Measurements from ENCODE around the gene SPATA17. TPM values are rescaled to one million over a fixed set of nuclear protein-coding genes. Genes with fewer than 3 reads are reported as not detected.

SPATA17 gene
- total RNA-seq, 2 experiments from 2014 or later = not detected

GRCh38 chr1:217776693-217777092 lies 145.5 kb downstream of the SPATA17 start:
- no peak for DNase-seq
- CTCF ChIA-PET = no interaction called here
- Mint-ChIP-seq H3K36me3 (ENCODE audit: low read depth) (no peaks in the 10 kb centered on the region), H3K4me1 (ENCODE audit: low read depth) (no peaks in the 10 kb centered on the region), H3K9me3 (no peaks in the 10 kb centered on the region), H3K4me3 (no peak overlapping the region), H3K27ac (no peak overlapping the region), H3K27me3 (no peaks in the 10 kb centered on the region)
- TF ChIP-seq CTCF (IDR thresholded peaks at IDR 0.05) = no peak
- POLR2A ChIA-PET = no interaction called here
- no peak for ATAC-seq
- intact Hi-C loops (cut with micrococcal nuclease) = no loop called here

GRCh38 chr1:217781056-217781455 lies 149.9 kb downstream of the SPATA17 start:
- POLR2A ChIA-PET = no interaction called here
- H3K4me3 Mint-ChIP-seq = no peak overlapping the region

GRCh38 chr1:217791091-217791490 lies 159.9 kb downstream of the SPATA17 start:
- no peaks in the 10 kb centered on the region for H3K27me3 Mint-ChIP-seq
- ATAC-seq (no peak), DNase-seq (no peak)
- no peaks in the 10 kb centered on the region for H3K4me1 Mint-ChIP-seq (ENCODE audit: low read depth)
- H3K27ac Mint-ChIP-seq = no peak overlapping the region
- ChIA-PET POLR2A (no interaction called here), CTCF (interaction anchor here (1.1 kb wide), 1 partner anchor 22 kb away, joined by 3 read pairs; no protein-coding TSS in a partner anchor)
- no peak overlapping the region for H3K4me3 Mint-ChIP-seq
- no peaks in the 10 kb centered on the region for H3K9me3 Mint-ChIP-seq
- no peak for TF ChIP-seq CTCF (IDR thresholded peaks at IDR 0.05)
- intact Hi-C loops (cut with micrococcal nuclease) = no loop called here
- H3K36me3 Mint-ChIP-seq (ENCODE audit: low read depth) = no peaks in the 10 kb centered on the region

More at GRCh38 chr1:217781056-217781455, 149.9 kb downstream of the SPATA17 start:
- intact Hi-C loops (cut with micrococcal nuclease) = no loop called here
- no peaks in the 10 kb centered on the region for H3K27me3 Mint-ChIP-seq
- no peaks in the 10 kb centered on the region for H3K4me1 Mint-ChIP-seq (ENCODE audit: low read depth)
- no peak for DNase-seq
- no peak for ATAC-seq
- no peak for TF ChIP-seq CTCF (IDR thresholded peaks at IDR 0.05)
- H3K27ac Mint-ChIP-seq = no peak overlapping the region
- no peaks in the 10 kb centered on the region for H3K36me3 Mint-ChIP-seq (ENCODE audit: low read depth)
- CTCF ChIA-PET = no interaction called here
- H3K9me3 Mint-ChIP-seq = peaks cover 2% of the 10 kb centered on the region

GRCh38 chr1:217805792-217806191 lies 174.6 kb downstream of the SPATA17 start:
- CTCF ChIA-PET = no interaction called here
- no peak overlapping the region for H3K27ac Mint-ChIP-seq

GRCh38 chr1:217812175-217812574 lies 181.0 kb downstream of the SPATA17 start:
- no peak for TF ChIP-seq CTCF (IDR thresholded peaks at IDR 0.05)

More at GRCh38 chr1:217805792-217806191, 174.6 kb downstream of the SPATA17 start:
- Mint-ChIP-seq H3K27me3 (no peaks in the 10 kb centered on the region), H3K4me1 (ENCODE audit: low read depth) (no peaks in the 10 kb centered on the region), H3K4me3 (no peak overlapping the region), H3K36me3 (ENCODE audit: low read depth) (no peaks in the 10 kb centered on the region), H3K9me3 (no peaks in the 10 kb centered on the region)
- DNase-seq (no peak), ATAC-seq (no peak)
- intact Hi-C loops (cut with micrococcal nuclease) = no loop called here
- TF ChIP-seq CTCF (IDR thresholded peaks at IDR 0.05) = no peak
- POLR2A ChIA-PET = no interaction called here

More at GRCh38 chr1:217812175-217812574, 181.0 kb downstream of the SPATA17 start:
- no peak for DNase-seq
- H3K4me3 Mint-ChIP-seq = no peak overlapping the region
- POLR2A ChIA-PET = no interaction called here
- CTCF ChIA-PET = no interaction called here
- intact Hi-C loops (cut with micrococcal nuclease) = no loop called here
- no peak overlapping the region for H3K27ac Mint-ChIP-seq
- no peaks in the 10 kb centered on the region for H3K36me3 Mint-ChIP-seq (ENCODE audit: low read depth)
- peaks cover 1% of the 10 kb centered on the region for H3K9me3 Mint-ChIP-seq
- no peak for ATAC-seq
- no peaks in the 10 kb centered on the region for H3K4me1 Mint-ChIP-seq (ENCODE audit: low read depth)
- no peaks in the 10 kb centered on the region for H3K27me3 Mint-ChIP-seq
